K562 (cell line): ENCODE results near the gene DLL4. TPM values are rescaled to one million over a fixed set of nuclear protein-coding genes. Genes with fewer than 3 reads are reported as not detected.
A peak's percentile ranks its signal among the peaks of the same experiment; 100 is the strongest.

Experiments used
- BCL6 ChIP-seq: fragments of 250-450 bp; sonication (Bioruptor Pico); IDR thresholded peaks from 2 replicates; pipeline ENCODE4 v1.4.0; 2020
- CBX1 ChIP-seq: sonication (generic); IDR thresholded peaks from 2 replicates; pipeline ENCODE4 v1.6.1; 2016; ENCODE audit warnings: antibody characterized with exemption, low read depth, mild to moderate bottlenecking
- FOXA1 ChIP-seq: fragments of 450-650 bp; IDR thresholded peaks from 2 replicates; pipeline ENCODE4 v1.6.1; 2016; ENCODE audit warnings: mild to moderate bottlenecking, borderline replicate concordance
- FOXJ2 ChIP-seq: fragments of 200-800 bp; sonication (Bioruptor generic); IDR thresholded peaks from 2 replicates; pipeline ENCODE4 v1.6.1; 2016; ENCODE audit warnings: missing genetic modification characterization, missing compliant biosample characterization
- HDGF ChIP-seq: fragments of 450-650 bp; IDR thresholded peaks from 2 replicates; pipeline ENCODE4 v1.6.1; 2016
- HSF4 ChIP-seq: fragments of 250-450 bp; sonication (Bioruptor Pico); IDR thresholded peaks from 2 replicates; pipeline ENCODE4 v2.1.2; 2022; ENCODE audit warnings: mild to moderate bottlenecking, moderate library complexity, borderline replicate concordance
- KAT2B ChIP-seq: IDR thresholded peaks from one replicate; pipeline ENCODE4 v1.6.1; 2012; ENCODE audit warnings: low read depth, mild to moderate bottlenecking, control low read depth, inconsistent platforms, low read length, moderate library complexity
- KDM4B ChIP-seq, 2 experiments: fragments of 450-650 bp in 1 of 2; sonication (generic) in 1 of 2; IDR thresholded peaks; 2 replicates each; pipeline ENCODE4 v1.6.1; 2016 to 2017; ENCODE audit warnings: borderline replicate concordance in 2 of 2, antibody characterized with exemption in 1 of 2, low read depth in 1 of 2, mild to moderate bottlenecking in 1 of 2
- KLF16 ChIP-seq: IDR thresholded peaks from 2 replicates; pipeline ENCODE4 v1.6.1; 2016; ENCODE audit warnings: antibody characterized with exemption
- NFIX ChIP-seq: fragments of 250-450 bp; sonication (Bioruptor Pico); IDR thresholded peaks from 2 replicates; pipeline ENCODE4 v1.4.0; 2020; ENCODE audit warnings: low read depth, mild to moderate bottlenecking, moderate library complexity
- PCBP2 ChIP-seq: fragments of 200-400 bp; formaldehyde crosslinking; IDR thresholded peaks from 2 replicates; pipeline ENCODE4 v1.6.1; 2018; ENCODE audit warnings: low read length, low read depth, mild to moderate bottlenecking, moderate library complexity; ENCODE audit not compliant: poor library complexity, severe bottlenecking
- POLR2A ChIP-seq: fragments of 450-650 bp; conservative IDR thresholded peaks from 2 replicates; pipeline ENCODE4 v1.6.1; 2016
- RCOR1 ChIP-seq, 2 experiments: IDR thresholded peaks; 2 replicates each; pipeline ENCODE4 v1.6.1; 2012; ENCODE audit warnings: low read depth in 2 of 2, low read length in 2 of 2, borderline replicate concordance in 1 of 2, improper control_type of control experiment in 1 of 2
- RFX1 ChIP-seq: fragments of 450-650 bp; IDR thresholded peaks from 2 replicates; pipeline ENCODE4 v1.6.1; 2016; ENCODE audit warnings: mild to moderate bottlenecking, moderate library complexity
- RFX5 ChIP-seq: IDR thresholded peaks from 2 replicates; pipeline ENCODE4 v1.6.1; 2011; ENCODE audit warnings: low read depth, mild to moderate bottlenecking, improper control_type of control experiment, low read length
- THRAP3 ChIP-seq: fragments of 450-650 bp; IDR thresholded peaks from 2 replicates; pipeline ENCODE4 v1.6.1; 2016; ENCODE audit warnings: mild to moderate bottlenecking, inconsistent platforms, borderline replicate concordance
- TSC22D4 ChIP-seq: fragments of 450-650 bp; IDR thresholded peaks from 2 replicates; pipeline ENCODE4 v1.6.1; 2016; ENCODE audit warnings: missing genetic modification characterization, missing biosample characterization, control low read depth
- ZBTB17 ChIP-seq: fragments of 450-650 bp; formaldehyde crosslinking; IDR thresholded peaks from 2 replicates; pipeline ENCODE4 v1.4.0; 2020; ENCODE audit warnings: mild to moderate bottlenecking
- ZNF124 ChIP-seq: sonication (generic); formaldehyde crosslinking; IDR thresholded peaks from 2 replicates; pipeline ENCODE4 v1.8.1; 2022; ENCODE audit warnings: missing genetic modification reagents
- ZNF57 ChIP-seq: fragments of 450-650 bp; formaldehyde crosslinking; IDR thresholded peaks from 2 replicates; pipeline ENCODE4 v1.4.0; 2020; ENCODE audit warnings: mild to moderate bottlenecking, moderate library complexity
- ZNF75A ChIP-seq: fragments of 450-650 bp; formaldehyde crosslinking; IDR thresholded peaks from 2 replicates; pipeline ENCODE4 v1.4.0; 2020; ENCODE audit warnings: mild to moderate bottlenecking
- ZNF764 ChIP-seq: fragments of 250-450 bp; sonication (Bioruptor Pico); IDR thresholded peaks from 2 replicates; pipeline ENCODE4 v1.4.0; 2020; ENCODE audit warnings: low read depth, mild to moderate bottlenecking, moderate library complexity
- ZNF778 ChIP-seq: fragments of 450-650 bp; formaldehyde crosslinking; IDR thresholded peaks from 2 replicates; pipeline ENCODE4 v1.4.0; 2020; ENCODE audit warnings: mild to moderate bottlenecking, moderate library complexity
- polyA plus RNA-seq, 8 experiments: library from polyadenylated mRNA; depleted of rRNA in 4 of 8; stranded (reverse) in 5 of 8; unstranded in 3 of 8; fragments of >200 nt; fragmentation: Nextera tagmentation in 2 of 8; fragmentation: Illumina TruSeq in 1 of 8; extraction: Ambion mirVana in 2 of 8; extraction: Trizol in 1 of 8; gene quantifications; 2 replicates each; pipeline versions ENCODE4 v1.2.1 to v1.2.3, GENCODE V29; 2011 to 2014; ENCODE audit warnings: inconsistent platforms in 1 of 8, missing spikeins in 1 of 8
- total RNA-seq, 7 experiments: library from RNA; depleted of rRNA in 6 of 7; stranded (reverse); fragments of >200 nt in 6 of 7; fragmentation: Illumina TruSeq in 2 of 7; extraction: Trizol in 2 of 7; gene quantifications; 2 replicates each; pipeline versions ENCODE4 v1.2.1 to v1.2.3, GENCODE V29; 2011 to 2021; ENCODE audit warnings: low replicate concordance in 1 of 7
- TF ChIP-seq, protein P1 (sequence below), 3 experiments: IDR thresholded peaks in 2 of 3; conservative IDR thresholded peaks in 1 of 3; 2 replicates each; pipeline ENCODE4 v1.5.1; 2011 to 2012; ENCODE audit warnings: low read length in 3 of 3, mild to moderate bottlenecking in 3 of 3, control low read depth in 2 of 3, improper control_type of control experiment in 1 of 3, inconsistent platforms in 1 of 3, low read depth in 1 of 3, mixed read lengths in 1 of 3, moderate library complexity in 1 of 3; ENCODE audit not compliant: insufficient read depth in 2 of 3
- TF ChIP-seq, protein P2 (sequence below), 2 experiments: IDR thresholded peaks; 2 replicates each; pipeline ENCODE4 v1.6.1; 2011; ENCODE audit warnings: borderline replicate concordance in 1 of 2, control low read depth in 1 of 2, low read depth in 1 of 2, low read length in 1 of 2, mild to moderate bottlenecking in 1 of 2, mixed read lengths in 1 of 2, moderate library complexity in 1 of 2; ENCODE audit not compliant: insufficient read depth in 1 of 2, insufficient read length in 1 of 2, poor library complexity in 1 of 2, severe bottlenecking in 1 of 2; ENCODE audit errors: extremely low read depth in 1 of 2
- TF ChIP-seq, protein P3 (sequence below): fragments of 450-650 bp; formaldehyde crosslinking; IDR thresholded peaks from 2 replicates; pipeline ENCODE4 v1.4.0; 2022; ENCODE audit warnings: missing genetic modification characterization

The DLL4 gene
- total and polyA plus RNA-seq, 9 of the 15 experiments (the other 6 are each of a cell fraction or from before 2014, with no cell fraction given) = 0.04 to 1.1 (median 0.41) TPM; not detected in 1

DNA sequence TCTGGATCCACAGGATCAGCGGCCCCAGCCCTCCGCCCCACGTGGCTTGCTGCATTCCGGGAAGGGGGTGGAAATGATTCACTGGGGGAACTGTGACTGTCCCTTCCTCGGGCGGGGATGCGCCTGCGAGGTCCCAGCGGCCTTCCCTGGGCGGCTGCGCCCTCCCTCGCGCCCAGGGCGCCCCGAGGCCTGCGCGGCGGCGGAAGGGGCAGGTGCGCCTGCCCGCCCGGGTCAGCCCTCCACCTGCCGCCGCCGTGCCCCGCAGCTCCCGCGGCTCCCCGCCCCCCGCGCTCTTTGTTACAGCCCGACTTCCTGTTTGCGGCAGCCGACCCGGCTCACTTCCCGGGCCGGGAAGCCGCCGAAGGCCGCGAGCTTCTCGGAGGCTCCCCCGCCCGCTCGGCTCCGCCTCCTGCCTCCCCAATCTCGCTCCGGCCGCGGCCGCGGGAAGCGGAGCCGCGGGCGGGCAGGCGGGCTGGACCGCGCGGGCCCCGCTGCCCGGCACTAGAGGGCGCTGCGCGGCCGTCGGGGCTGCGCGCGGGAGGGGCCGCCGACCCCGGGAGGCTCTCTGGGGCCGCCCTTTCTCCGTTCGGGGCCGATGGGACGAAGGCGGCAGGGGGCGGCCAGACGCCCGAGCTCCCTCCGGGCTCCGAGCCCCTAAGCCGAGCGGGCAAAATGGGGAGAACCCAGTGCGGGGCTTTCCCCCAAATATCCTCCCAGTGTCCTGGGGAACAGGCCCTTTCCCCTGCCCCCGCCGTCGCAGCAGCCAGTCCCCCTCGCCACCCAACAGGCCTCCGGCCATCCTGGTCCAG, 12.6 kb downstream of the DLL4 start (continued):
- TF ChIP-seq PCBP2 (no peak), FOXJ2 (tag) (no peak), KAT2B (no peak), ZNF57 (no peak), NFIX (CRISPR knock-in tag) (no peak), KLF16 (0 out of 2 replicates have a peak, but pooled peaks have one; percentile 5), RFX5 (no peak), KDM4B (IDR thresholded peaks at IDR 0.05; ENCODE audit: borderline replicate concordance in 2 of 2, low read depth in 1 of 2) (no peak), CBX1 (no peak), RFX1 (no peak), HDGF (no peak), RCOR1 (IDR thresholded peaks at IDR 0.05; ENCODE audit: borderline replicate concordance in 1 of 2, low read depth in 2 of 2, low read length in 2 of 2) (peak in 1 of 2 experiments; percentile 22; a peak in 2 of 4 replicates), HSF4 (no peak), THRAP3 (no peak), ZNF124 (no peak), ZNF764 (CRISPR knock-in tag) (no peak), TSC22D4 (no peak), BCL6 (CRISPR knock-in tag) (no peak), ZNF75A (no peak), ZBTB17 (no peak), ZNF778 (CRISPR knock-in tag) (no peak), FOXA1 (no peak), POLR2A (peak; percentile 54; the same call in 1 of the 2 replicates)
- TF ChIP-seq, protein P1, sequence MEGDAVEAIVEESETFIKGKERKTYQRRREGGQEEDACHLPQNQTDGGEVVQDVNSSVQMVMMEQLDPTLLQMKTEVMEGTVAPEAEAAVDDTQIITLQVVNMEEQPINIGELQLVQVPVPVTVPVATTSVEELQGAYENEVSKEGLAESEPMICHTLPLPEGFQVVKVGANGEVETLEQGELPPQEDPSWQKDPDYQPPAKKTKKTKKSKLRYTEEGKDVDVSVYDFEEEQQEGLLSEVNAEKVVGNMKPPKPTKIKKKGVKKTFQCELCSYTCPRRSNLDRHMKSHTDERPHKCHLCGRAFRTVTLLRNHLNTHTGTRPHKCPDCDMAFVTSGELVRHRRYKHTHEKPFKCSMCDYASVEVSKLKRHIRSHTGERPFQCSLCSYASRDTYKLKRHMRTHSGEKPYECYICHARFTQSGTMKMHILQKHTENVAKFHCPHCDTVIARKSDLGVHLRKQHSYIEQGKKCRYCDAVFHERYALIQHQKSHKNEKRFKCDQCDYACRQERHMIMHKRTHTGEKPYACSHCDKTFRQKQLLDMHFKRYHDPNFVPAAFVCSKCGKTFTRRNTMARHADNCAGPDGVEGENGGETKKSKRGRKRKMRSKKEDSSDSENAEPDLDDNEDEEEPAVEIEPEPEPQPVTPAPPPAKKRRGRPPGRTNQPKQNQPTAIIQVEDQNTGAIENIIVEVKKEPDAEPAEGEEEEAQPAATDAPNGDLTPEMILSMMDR (IDR thresholded peaks at IDR 0.05 in 2 of 3, conservative IDR thresholded peaks at IDR 0.05 in 1 of 3; ENCODE audit: insufficient read depth in 2 of 3, low read depth in 1 of 3, low read length in 3 of 3) = peak; percentile 48 to 68 (median 63)
- TF ChIP-seq, protein P2, sequence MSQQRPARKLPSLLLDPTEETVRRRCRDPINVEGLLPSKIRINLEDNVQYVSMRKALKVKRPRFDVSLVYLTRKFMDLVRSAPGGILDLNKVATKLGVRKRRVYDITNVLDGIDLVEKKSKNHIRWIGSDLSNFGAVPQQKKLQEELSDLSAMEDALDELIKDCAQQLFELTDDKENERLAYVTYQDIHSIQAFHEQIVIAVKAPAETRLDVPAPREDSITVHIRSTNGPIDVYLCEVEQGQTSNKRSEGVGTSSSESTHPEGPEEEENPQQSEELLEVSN (IDR thresholded peaks at IDR 0.05; ENCODE audit: borderline replicate concordance in 1 of 2, extremely low read depth in 1 of 2, insufficient read depth in 1 of 2, insufficient read length in 1 of 2, low read depth in 1 of 2, low read length in 1 of 2, poor library complexity in 1 of 2, severe bottlenecking in 1 of 2) = peak in 1 of 2 experiments; percentile 82
- TF ChIP-seq, protein P3, sequence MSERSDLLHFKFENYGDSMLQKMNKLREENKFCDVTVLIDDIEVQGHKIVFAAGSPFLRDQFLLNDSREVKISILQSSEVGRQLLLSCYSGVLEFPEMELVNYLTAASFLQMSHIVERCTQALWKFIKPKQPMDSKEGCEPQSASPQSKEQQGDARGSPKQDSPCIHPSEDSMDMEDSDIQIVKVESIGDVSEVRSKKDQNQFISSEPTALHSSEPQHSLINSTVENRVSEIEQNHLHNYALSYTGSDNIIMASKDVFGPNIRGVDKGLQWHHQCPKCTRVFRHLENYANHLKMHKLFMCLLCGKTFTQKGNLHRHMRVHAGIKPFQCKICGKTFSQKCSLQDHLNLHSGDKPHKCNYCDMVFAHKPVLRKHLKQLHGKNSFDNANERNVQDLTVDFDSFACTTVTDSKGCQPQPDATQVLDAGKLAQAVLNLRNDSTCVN (CRISPR knock-in tag) = no peak
